ENCODE results near the gene PRKAG3.

The PRKAG3 gene

GRCh38 chr2:218814540-218815243 is 16.9 kb downstream of the PRKAG3 start:
- DNase-seq (ENCODE audit: low read depth), result no peak

DNA sequence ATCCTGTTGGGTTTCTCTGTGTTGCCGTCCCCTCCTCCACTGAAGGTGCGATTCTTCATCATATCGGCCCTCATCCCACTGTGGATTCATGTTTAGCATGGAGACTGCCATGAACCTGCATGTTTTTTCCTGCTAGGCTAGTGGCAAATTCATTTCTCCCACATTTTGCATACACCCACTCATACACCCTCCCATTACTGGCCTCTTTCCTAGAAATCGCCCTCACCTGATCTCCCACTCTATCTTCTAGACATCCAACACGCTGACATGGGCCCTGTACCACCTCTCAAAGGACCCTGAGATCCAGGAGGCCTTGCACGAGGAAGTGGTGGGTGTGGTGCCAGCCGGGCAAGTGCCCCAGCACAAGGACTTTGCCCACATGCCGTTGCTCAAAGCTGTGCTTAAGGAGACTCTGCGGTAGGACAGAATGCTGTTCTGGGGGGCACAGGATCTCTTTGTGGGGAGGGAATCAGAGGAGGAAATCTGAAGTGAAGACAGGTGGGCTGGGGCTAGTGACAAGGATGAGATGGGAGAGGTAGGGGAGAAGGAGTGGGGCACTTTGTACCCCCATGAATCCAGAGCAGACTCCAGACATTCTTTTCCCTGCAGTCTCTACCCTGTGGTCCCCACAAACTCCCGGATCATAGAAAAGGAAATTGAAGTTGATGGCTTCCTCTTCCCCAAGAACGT is 17.7 kb downstream of the PRKAG3 start:
- DNase-seq (ENCODE audit: low read depth), result no peak

DNA sequence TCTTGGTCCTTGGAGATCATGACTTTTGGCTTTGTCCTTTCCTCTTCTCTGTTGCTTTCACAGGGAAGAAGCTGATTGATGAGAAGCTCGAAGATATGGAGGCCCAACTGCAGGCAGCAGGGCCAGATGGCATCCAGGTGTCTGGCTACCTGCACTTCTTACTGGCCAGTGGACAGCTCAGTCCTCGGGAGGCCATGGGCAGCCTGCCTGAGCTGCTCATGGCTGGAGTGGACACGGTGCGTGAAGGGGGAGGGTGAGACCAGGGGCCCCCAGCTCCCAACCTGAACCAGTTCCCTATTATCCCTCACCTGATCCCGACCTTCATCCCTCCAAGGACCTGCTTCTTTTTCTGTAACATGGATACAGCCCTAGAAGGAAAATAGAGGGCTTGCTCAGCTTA is 18.7 kb downstream of the PRKAG3 start:
- no peak for DNase-seq (ENCODE audit: low read depth)

DNA sequence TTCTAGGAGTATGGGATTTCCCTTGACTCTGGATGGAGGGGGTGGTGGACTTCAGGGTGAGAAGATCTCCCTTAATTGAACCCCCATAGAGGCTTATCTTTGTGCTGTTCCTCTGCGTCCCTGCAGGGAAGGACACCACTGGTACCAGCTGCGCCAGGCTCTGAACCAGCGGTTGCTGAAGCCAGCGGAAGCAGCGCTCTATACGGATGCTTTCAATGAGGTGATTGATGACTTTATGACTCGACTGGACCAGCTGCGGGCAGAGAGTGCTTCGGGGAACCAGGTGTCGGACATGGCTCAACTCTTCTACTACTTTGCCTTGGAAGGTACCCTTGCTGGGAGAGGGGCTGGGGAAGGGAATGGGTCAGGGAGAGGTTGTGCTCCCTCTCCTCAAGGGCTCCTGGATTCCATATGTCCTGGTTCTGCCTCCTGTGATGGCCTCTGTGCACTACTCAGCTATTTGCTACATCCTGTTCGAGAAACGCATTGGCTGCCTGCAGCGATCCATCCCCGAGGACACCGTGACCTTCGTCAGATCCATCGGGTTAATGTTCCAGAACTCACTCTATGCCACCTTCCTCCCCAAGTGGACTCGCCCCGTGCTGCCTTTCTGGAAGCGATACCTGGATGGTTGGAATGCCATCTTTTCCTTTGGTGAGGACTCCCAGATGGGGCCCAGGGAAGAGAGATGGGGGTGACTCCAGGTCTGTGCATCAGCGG is 19.3 kb downstream of the PRKAG3 start:
- DNase-seq (ENCODE audit: low read depth), result no peak

GRCh38 chr2:218811382-218811781 is 20.2 kb downstream of the PRKAG3 start:
- no peak for DNase-seq (ENCODE audit: low read depth)

DNA sequence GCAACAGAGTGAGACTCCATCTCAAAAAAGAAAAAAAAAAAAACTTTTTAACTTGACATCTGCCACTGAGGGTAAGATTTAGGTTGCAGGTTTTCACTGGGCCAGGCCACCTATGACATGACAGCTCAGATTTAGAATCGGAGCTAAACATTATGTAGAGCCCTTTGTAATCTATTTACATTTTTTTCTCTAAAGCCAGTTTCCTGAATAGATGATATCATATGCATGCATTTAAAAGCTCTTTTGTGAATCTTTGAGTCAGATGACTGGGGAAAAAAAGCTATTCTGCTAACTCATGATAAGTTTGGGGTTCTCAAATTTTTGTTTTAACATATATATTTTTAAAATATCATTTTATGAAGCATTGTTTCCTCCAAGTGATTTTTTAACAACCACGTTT is 21.3 kb downstream of the PRKAG3 start:
- no peak for DNase-seq (ENCODE audit: low read depth)

DNA sequence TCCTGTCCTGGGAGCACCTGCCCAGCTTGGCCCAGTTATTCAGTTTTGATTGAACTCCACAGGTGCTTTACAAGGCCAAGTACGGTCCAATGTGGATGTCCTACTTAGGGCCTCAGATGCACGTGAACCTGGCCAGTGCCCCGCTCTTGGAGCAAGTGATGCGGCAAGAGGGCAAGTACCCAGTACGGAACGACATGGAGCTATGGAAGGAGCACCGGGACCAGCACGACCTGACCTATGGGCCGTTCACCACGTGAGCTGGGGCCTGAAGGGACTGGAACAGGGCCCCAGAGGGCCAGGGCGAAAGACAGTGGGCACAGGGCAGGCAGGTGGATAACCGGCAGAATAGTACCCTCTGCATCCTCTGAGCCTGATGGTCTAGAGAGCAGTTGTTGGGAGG is 22.1 kb downstream of the PRKAG3 start:
- no peak for DNase-seq (ENCODE audit: low read depth)

DNA sequence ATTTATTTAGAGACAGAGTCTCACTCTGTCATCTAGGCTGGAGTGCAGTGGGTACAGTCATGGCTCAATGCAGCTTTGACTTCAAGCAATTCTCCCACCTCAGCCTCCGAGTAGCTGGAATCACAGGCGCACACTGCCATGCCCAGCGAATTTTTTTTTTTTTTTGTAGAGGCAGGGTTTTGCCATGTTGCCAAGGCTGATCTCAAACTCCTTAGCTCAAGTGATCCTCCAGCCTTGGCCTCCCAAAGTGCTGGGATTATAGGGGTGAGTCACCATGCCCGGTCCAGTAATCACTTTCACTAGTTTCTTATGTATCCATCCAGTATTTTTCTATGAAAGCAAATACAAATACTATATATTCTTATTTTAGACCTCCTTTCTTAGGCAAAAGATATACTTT is 24.0 kb downstream of the PRKAG3 start:
- DNase-seq (ENCODE audit: low read depth), result no peak

- DNase-seq (ENCODE audit: low read depth), result no peak
Measured at GRCh38 chr2:218806346-218806978, 25.1 kb downstream of the PRKAG3 start.

DNA sequence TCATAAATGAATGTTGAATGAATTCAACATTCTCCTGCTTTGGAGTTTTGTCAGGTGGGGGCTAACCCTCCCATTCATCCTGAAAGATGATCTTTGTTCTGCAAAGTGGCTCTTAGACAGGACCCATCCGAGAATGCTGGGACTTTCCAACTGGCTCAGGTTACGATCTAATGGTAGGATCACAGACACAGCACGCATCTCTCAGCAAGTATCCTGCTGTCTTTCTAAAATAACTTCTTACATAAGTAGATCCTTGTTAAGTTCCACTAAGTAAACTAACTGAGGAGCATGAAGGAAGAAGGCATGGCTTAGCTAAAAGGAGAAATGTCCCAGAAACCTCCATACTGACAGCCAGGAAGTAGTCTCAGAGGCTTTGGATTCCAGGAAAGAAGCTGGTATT is 26.0 kb downstream of the PRKAG3 start:
- DNase-seq (ENCODE audit: low read depth), result no peak

- no peak for DNase-seq (ENCODE audit: low read depth)
Measured at GRCh38 chr2:218804817-218805216, 26.8 kb downstream of the PRKAG3 start.

GRCh38 chr2:218802386-218802994 is 29.1 kb downstream of the PRKAG3 start:
- DNase-seq (ENCODE audit: low read depth), result no peak

- no peak for DNase-seq (ENCODE audit: low read depth)
Measured at GRCh38 chr2:218799990-218800389, 31.6 kb downstream of the PRKAG3 start.

GRCh38 chr2:218798767-218799504 is 32.7 kb downstream of the PRKAG3 start:
- peak; percentile 14 for DNase-seq (ENCODE audit: low read depth)

DNA sequence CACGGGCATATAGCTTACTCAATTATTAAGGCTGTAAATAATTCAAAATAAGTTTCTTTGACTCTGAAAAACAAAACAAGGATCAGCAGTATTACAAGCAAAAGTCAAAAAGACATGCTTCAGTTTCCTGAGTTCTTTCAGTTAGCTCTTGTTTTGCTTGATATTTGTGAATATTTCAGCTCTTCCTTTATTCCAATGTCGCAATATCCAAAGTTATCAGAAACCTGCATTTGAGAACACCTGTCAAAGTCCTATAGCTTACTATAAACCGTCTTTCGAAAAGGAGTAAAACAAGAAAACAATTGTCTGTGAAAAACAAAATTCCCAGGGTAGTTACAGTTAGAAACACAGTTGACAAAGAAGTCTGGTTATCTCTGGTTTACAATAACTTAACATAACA is 34.9 kb downstream of the PRKAG3 start:
- DNase-seq (ENCODE audit: low read depth), result no peak

DNA sequence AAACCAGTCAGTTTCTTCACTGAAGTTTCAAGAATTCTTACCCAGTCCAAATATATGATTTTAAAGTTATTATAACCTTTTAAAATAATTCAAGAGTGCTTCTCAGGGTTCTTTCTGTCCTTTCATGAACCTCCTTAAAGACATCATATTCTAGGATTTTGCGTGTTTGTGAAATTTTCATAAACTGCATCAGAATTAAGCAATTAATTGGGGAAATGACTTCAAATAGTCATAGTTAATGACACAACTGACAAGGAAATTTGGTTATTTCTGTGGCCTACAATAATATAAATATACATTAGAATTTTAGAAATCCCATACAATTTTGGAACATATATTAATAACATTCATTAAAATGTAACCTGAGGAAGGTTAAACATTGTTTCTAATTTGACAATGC is 39.2 kb downstream of the PRKAG3 start:
- DNase-seq (ENCODE audit: low read depth), result no peak

- no peak for DNase-seq (ENCODE audit: low read depth)
Measured at GRCh38 chr2:218788529-218789255, 42.9 kb downstream of the PRKAG3 start.

GRCh38 chr2:218786133-218786532 is 45.5 kb downstream of the PRKAG3 start:
- DNase-seq (ENCODE audit: low read depth), result no peak

DNA sequence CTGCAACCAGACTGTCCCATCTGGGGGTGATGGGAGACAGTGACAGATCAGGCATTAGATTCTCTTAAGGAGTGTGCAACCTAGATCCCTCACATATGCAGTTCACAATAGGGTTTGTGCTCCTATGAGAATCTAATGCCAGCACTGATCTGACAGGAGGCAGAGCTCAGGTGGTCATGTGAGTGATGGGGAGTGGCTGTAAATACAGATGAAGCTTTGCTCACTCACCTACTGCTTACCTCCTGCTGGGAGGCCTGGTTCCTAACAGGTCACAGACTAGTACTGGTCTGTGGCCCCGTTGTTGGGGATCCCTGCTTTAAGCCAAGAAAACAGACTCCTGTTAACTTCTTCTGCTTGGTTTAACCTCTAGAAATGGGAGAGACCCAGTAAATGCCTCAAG is 46.5 kb downstream of the PRKAG3 start:
- DNase-seq (ENCODE audit: low read depth), result no peak

- no peak for DNase-seq (ENCODE audit: low read depth)
Measured at GRCh38 chr2:218783688-218784087, 47.9 kb downstream of the PRKAG3 start.

DNA sequence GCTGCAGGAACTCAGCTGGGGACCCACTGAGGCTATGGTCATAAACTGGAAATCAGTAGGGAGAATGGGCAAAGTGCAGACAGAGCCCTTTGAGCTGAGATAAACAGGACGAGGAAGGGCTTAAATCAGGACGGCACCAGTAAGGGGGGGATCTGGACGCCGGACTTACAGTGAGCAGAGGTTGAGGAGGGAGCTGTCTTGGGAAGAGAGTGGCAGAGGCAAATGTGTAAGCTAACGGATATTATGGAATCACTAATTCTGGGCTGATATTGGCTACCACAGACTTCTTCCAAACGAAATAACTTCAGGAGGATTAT is 49.1 kb downstream of the PRKAG3 start:
- DNase-seq (ENCODE audit: low read depth), result no peak
